Measurements from ENCODE around the gene MINK1. TPM values are rescaled to one million over a fixed set of nuclear protein-coding genes. Genes with fewer than 3 reads are reported as not detected.

Gene MINK1
- total and polyA plus RNA-seq, 10 of the 15 experiments (the other 5 are each of a cell fraction or from before 2014, with no cell fraction given), result 0.08 to 55.6 (median 15.0) TPM

GRCh38 chr17:4944163-4944553, 111.0 kb downstream of the MINK1 start (continued):
- TF ChIP-seq BCL3 (IDR thresholded peaks at IDR 0.05; ENCODE audit: borderline replicate concordance, insufficient read depth, low read depth, low read length, poor library complexity, severe bottlenecking) (peak; percentile 49), PAX8 (IDR thresholded peaks at IDR 0.05) (no peak), HCFC1 (IDR thresholded peaks at IDR 0.05; ENCODE audit: low read length) (no peak), ZBED1 (IDR thresholded peaks at IDR 0.05; ENCODE audit: borderline replicate concordance) (no peak), MLLT1 (IDR thresholded peaks at IDR 0.05) (peak; percentile 48), ATF2 (IDR thresholded peaks at IDR 0.05; ENCODE audit: low read length) (no peak), CREB1 (IDR thresholded peaks at IDR 0.05; ENCODE audit: low read depth) (no peak), USF2 (IDR thresholded peaks at IDR 0.05; ENCODE audit: borderline replicate concordance, low read depth, low read length) (no peak), MXI1 (IDR thresholded peaks at IDR 0.05; ENCODE audit: low read depth, low read length) (no peak), ELK1 (IDR thresholded peaks at IDR 0.05; ENCODE audit: low read depth, low read length) (no peak), WRNIP1 (IDR thresholded peaks at IDR 0.05; ENCODE audit: borderline replicate concordance, low read depth, low read length) (no peak), MYB (IDR thresholded peaks at IDR 0.05; ENCODE audit: borderline replicate concordance, low read depth, low read length) (no peak), ZNF274 (IDR thresholded peaks at IDR 0.05; ENCODE audit: insufficient read depth, insufficient read length) (no peak), FOS (IDR thresholded peaks at IDR 0.05; ENCODE audit: borderline replicate concordance, extremely low read depth, insufficient read length) (no peak), BHLHE40 (IDR thresholded peaks at IDR 0.05; ENCODE audit: borderline replicate concordance in 1 of 2, low read depth in 2 of 2, low read length in 1 of 2) (0 out of 4 replicates have a peak, but pooled peaks of 1 of the 2 experiments have one; percentile 26), POLR2A (IDR thresholded peaks at IDR 0.05; ENCODE audit: low read depth, low read length) (no peak), TCF12 (IDR thresholded peaks at IDR 0.05; ENCODE audit: low read depth, low read length) (0 out of 2 replicates have a peak, but pooled peaks have one; percentile 16), ASH2L (IDR thresholded peaks at IDR 0.05; ENCODE audit: borderline replicate concordance, low read depth) (no peak), EED (IDR thresholded peaks at IDR 0.05; ENCODE audit: low read depth) (0 out of 2 replicates have a peak, but pooled peaks have one; percentile 30), KDM1A (IDR thresholded peaks at IDR 0.05; ENCODE audit: borderline replicate concordance) (no peak), RFX5 (IDR thresholded peaks at IDR 0.05; ENCODE audit: low read depth, low read length) (no peak), SMAD5 (IDR thresholded peaks at IDR 0.05; ENCODE audit: low read depth) (no peak), BCLAF1 (IDR thresholded peaks at IDR 0.05) (no peak), ZNF217 (IDR thresholded peaks at IDR 0.05) (no peak)
